Spleen (tissue), 7 donors: ENCODE measurements around the gene FRAT2.

Experiments
- POLR2AphosphoS5 ChIP-seq, 3 donors: sonication (generic); formaldehyde crosslinking; IDR thresholded peaks; one replicate each; pipeline ENCODE4 v1.5.1; 2017; ENCODE audit warnings: antibody characterized with exemption in 3 of 3
- TF ChIP-seq, protein P1 (sequence below), 11 experiments: fragments of 200-600 bp in 7 of 11; fragments of 450-650 bp in 4 of 11; sonication (generic) in 4 of 11; IDR thresholded peaks in 8 of 11; conservative IDR thresholded peaks in 3 of 11; 1 replicate in 7 of 11; 2 replicates in 4 of 11; pipeline versions ENCODE4 v1.4.0 to v1.8.0; 2016 to 2021; ENCODE audit warnings: antibody characterized with exemption in 11 of 11, inconsistent platforms in 4 of 11, mild to moderate bottlenecking in 1 of 11
- donor health status: DM: no; HTN: no; CAD: no; lungs with moderate emphysema.
- donor health status: DM: no; HTN: no; CAD: no.
- donor health status: DM: no; HTN: no; CAD: no.

GRCh38 chr10:97353945-97354344 lies 19.4 kb upstream of the FRAT2 start:
- TF ChIP-seq, protein P1, sequence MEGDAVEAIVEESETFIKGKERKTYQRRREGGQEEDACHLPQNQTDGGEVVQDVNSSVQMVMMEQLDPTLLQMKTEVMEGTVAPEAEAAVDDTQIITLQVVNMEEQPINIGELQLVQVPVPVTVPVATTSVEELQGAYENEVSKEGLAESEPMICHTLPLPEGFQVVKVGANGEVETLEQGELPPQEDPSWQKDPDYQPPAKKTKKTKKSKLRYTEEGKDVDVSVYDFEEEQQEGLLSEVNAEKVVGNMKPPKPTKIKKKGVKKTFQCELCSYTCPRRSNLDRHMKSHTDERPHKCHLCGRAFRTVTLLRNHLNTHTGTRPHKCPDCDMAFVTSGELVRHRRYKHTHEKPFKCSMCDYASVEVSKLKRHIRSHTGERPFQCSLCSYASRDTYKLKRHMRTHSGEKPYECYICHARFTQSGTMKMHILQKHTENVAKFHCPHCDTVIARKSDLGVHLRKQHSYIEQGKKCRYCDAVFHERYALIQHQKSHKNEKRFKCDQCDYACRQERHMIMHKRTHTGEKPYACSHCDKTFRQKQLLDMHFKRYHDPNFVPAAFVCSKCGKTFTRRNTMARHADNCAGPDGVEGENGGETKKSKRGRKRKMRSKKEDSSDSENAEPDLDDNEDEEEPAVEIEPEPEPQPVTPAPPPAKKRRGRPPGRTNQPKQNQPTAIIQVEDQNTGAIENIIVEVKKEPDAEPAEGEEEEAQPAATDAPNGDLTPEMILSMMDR (IDR thresholded peaks at IDR 0.05 in 8 of 11, conservative IDR thresholded peaks at IDR 0.05 in 3 of 11) = no peak
- peak in 1 of 3 donors; percentile 78 for TF ChIP-seq POLR2AphosphoS5 (IDR thresholded peaks at IDR 0.05)
